Measurements from ENCODE around the gene DDX56. TPM values are rescaled to one million over a fixed set of nuclear protein-coding genes. Genes with fewer than 3 reads are reported as not detected.
"Not testable (repeated sequence)": the region's sequence is repeated elsewhere in the genome, so short reads cannot be mapped to it uniquely, and the experiment has no call there.

The DDX56 gene
- total RNA-seq, 2 experiments from 2014 or later, result 97.4 to 102 TPM

DNA sequence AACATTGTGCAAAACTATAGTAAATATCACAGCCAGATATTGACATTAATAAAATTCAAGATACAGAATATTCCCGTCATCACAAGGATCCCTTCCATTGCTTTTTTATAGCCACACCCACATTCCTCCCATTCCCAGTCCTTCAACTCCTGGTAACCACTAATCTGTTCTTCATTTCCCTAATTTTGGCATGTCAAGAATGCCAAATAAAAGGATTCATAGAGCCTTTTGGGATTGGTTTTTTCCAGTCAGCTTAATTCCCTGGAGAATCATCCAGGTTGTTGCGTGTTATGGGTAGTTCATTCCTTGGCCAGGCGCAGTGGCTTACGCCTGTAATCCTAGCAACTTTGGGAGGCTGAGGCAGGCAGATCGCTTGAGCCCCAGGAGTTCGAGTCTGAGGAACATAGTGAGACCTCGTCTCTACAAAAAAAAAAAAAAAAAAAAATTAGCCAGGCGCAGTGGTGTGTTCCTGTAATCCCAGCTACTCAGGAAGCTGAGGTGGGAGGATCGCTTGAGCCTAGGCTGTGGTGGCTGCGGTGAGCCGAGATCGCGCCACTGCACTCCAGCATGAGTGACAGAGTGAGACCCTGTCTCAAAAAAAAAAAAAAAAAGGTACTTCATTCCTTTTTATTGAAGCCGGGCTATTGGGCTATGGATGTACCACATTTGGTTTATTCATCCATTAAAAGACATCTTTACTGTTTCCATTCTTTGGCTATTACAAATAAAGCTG lies 35.4 kb upstream of the DDX56 start:
- Mint-ChIP-seq H3K9me3 (ENCODE audit: low read depth) (no peaks in the 10 kb centered on the region), H3K27ac (peak overlapping the region; percentile 46), H3K4me1 (peaks cover 57% of the 10 kb centered on the region), H3K4me3 (peak overlapping the region; percentile 47), H3K36me3 (peaks cover 20% of the 10 kb centered on the region), H3K27me3 (peaks cover under 1% of the 10 kb centered on the region)
- CTCF ChIA-PET, result interaction anchor here (1.3 to 1.8 kb wide), 3 partner anchors 14 to 25 kb away, joined by 3 to 8 read pairs (median 4); no protein-coding TSS in a partner anchor
- ATAC-seq (no peak), DNase-seq (peak; percentile 59)

DNA sequence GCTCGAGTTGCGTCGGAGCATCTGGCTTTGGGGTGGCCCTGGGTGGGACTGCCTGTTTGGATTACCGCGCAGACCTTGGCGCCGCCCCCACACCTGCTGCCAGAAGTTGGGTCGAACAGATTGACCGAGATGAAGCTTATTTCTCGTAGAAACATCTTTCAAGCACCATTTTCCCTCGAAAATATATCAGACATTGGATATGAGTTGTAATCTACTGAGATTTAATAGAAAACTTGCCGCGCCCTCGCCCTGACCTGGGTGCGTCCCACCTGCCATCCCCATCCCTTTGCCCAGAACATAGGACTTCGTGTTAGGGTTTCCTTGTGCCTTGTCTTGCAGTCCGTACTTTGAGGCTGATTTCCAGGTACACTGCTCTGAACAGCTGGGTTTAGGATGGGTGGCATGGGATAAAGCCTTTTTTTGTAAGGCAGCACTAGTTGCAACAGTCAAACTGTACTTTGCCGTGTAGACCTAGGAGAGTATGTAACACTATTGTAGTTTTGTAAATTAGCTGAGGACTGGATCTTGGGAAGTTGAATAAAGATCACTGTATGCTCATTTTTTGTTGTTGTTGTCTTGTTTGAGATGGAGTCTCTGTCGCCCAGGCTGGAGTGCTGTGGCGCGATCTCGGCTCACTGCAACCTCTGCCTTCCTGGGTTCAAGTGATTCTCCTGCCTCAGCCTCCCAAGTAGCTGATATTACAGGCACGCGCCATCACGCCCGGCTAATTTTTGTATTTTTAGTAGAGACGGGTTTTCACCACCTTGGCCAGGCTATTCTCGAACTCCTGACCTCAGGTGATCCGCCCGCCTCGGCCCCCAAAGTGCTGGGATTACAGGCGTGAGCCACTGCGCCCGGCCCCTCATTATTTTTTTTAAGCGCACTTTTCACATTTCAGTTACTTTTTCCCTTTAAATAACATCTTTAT lies 33.7 kb upstream of the DDX56 start:
- no peak for ATAC-seq
- H3K27ac Mint-ChIP-seq, result peak overlapping the region; percentile 99
- peaks cover 19% of the 10 kb centered on the region for H3K36me3 Mint-ChIP-seq
- peak overlapping the region; percentile 99 for H3K4me3 Mint-ChIP-seq
- no peaks in the 10 kb centered on the region for H3K9me3 Mint-ChIP-seq (ENCODE audit: low read depth)
- CTCF ChIA-PET, result interaction anchor here (0.8 to 3.3 kb wide), 14 partner anchors 10 to 274 kb away, joined by 3 to 20 read pairs (median 4); partner anchors contain the start of gene H2AZ2
- H3K4me1 Mint-ChIP-seq, result peaks cover 54% of the 10 kb centered on the region
- no peak for DNase-seq
- H3K27me3 Mint-ChIP-seq, result peaks cover 5% of the 10 kb centered on the region

- DNase-seq, result peak; percentile 100
- CTCF ChIA-PET, result interaction anchor here (0.8 to 3.3 kb wide), 15 partner anchors 11 to 275 kb away, joined by 3 to 20 read pairs (median 4); partner anchors contain the start of gene H2AZ2
- Mint-ChIP-seq H3K27ac (peak within 1 kb of the TSS; percentile 99), H3K27me3 (peaks cover 5% of the 10 kb centered on the region), H3K36me3 (peaks cover 18% of the 10 kb centered on the region), H3K4me1 (peaks cover 51% of the 10 kb centered on the region), H3K9me3 (ENCODE audit: low read depth) (no peaks in the 10 kb centered on the region), H3K4me3 (peak within 1 kb of the TSS; percentile 99)
- peak; percentile 98 for ATAC-seq
These were observed 32.8 kb upstream of the DDX56 start, which contains the start of gene OGDH for GRCh38 chr7:44606341-44607140. TSS of gene OGDH (plus strand) at chr7:44606627. CDS start at chr7:44624344, 17,717 bp downstream.

- Mint-ChIP-seq H3K36me3 (peaks cover 15% of the 10 kb centered on the region), H3K9me3 (ENCODE audit: low read depth) (no peaks in the 10 kb centered on the region), H3K27me3 (peaks cover 8% of the 10 kb centered on the region), H3K4me3 (peak overlapping the region; percentile 21), H3K27ac (no peak overlapping the region), H3K4me1 (peaks cover 42% of the 10 kb centered on the region)
- DNase-seq (no peak), ATAC-seq (no peak)
- CTCF ChIA-PET, result interaction anchor here (0.7 to 1.7 kb wide), 2 partner anchors 13 to 27 kb away, joined by 3 read pairs; no protein-coding TSS in a partner anchor
These were observed 31.2 kb upstream of the DDX56 start for GRCh38 chr7:44604941-44605340.

DNA sequence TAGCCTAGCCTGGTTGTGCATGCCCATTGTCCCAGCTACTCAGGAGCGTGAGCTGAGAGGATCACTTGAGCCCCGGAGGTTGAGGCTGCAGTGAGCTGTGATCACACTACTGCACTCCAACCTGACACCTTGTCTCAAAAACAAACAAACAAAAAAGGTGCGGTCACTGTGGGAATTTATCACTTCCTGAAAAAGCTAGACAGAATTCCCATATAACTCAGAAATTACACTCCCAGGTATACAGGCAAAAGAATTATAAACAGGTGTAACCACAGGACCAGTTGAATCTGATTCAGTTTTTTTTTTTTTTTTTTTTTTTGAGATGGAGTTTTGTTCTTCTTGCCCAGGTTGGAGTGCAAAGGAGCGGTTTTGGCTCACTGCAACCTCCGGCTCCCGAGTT lies 29.5 kb upstream of the DDX56 start:
- Mint-ChIP-seq H3K36me3 (peaks cover 10% of the 10 kb centered on the region), H3K4me1 (peaks cover 26% of the 10 kb centered on the region), H3K4me3 (no peak overlapping the region), H3K9me3 (ENCODE audit: low read depth) (no peaks in the 10 kb centered on the region), H3K27ac (no peak overlapping the region), H3K27me3 (peaks cover 8% of the 10 kb centered on the region)
- CTCF ChIA-PET, result no interaction called here
- ATAC-seq, result no peak
- DNase-seq, result no peak

DNA sequence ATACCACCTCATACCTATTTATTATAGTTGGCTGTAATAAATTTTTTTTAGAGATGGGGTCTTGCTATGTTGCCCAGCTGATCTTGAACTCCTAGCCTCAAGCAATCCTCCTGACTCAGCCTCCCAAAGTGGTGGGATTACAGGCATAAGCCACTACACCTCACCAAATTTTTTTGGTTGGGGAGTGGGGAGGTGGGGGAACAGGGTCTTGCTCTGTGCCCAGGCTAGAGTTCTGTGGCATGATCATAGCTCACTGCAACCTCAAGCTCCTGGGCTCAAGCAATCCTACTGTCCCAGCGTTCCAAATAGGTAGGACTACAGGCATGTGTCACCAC lies 28.8 kb upstream of the DDX56 start:
- ATAC-seq (no peak), DNase-seq (no peak)
- CTCF ChIA-PET, result no interaction called here
- H3K4me1 Mint-ChIP-seq, result peaks cover 21% of the 10 kb centered on the region
- H3K4me3 Mint-ChIP-seq, result no peak overlapping the region
- no peaks in the 10 kb centered on the region for H3K9me3 Mint-ChIP-seq (ENCODE audit: low read depth)
- peaks cover 8% of the 10 kb centered on the region for H3K27me3 Mint-ChIP-seq
- peaks cover 7% of the 10 kb centered on the region for H3K36me3 Mint-ChIP-seq
- H3K27ac Mint-ChIP-seq, result no peak overlapping the region

GRCh38 chr7:44599222-44599621 lies 25.5 kb upstream of the DDX56 start:
- Mint-ChIP-seq H3K4me3 (no peak overlapping the region), H3K4me1 (peaks cover 2% of the 10 kb centered on the region), H3K27me3 (peaks cover 10% of the 10 kb centered on the region), H3K9me3 (ENCODE audit: low read depth) (no peaks in the 10 kb centered on the region), H3K27ac (no peak overlapping the region), H3K36me3 (no peaks in the 10 kb centered on the region)
- DNase-seq (no peak), ATAC-seq (no peak)
- CTCF ChIA-PET, result interaction anchor here (2.1 kb wide), 1 partner anchor 11 kb away, joined by 4 read pairs; no protein-coding TSS in a partner anchor

DNA sequence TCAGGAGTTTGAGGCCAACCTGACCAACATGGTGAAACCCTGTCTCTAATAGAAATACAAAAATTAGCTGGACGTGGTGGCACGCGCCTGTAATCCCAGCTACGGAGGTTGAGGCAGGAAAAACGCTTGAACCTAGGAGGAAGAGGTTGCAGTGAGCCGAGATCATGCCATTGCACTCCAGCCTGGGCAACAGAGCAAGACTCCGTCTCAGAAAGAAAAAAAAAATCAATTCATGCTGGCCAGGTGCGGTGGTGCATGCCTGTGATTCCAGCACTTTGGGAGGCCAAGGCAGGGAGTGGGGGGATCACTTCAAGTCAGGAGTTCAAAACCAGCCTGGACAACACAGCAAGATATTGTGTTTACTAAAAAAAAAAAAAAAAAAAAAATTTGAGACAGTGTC lies 23.5 kb upstream of the DDX56 start:
- H3K27me3 Mint-ChIP-seq; ATAC-seq; H3K4me3 Mint-ChIP-seq; CTCF ChIA-PET; H3K4me1 Mint-ChIP-seq; H3K9me3 Mint-ChIP-seq (ENCODE audit: low read depth); DNase-seq; H3K36me3 Mint-ChIP-seq; H3K27ac Mint-ChIP-seq: not testable (repeated sequence)

GRCh38 chr7:44595934-44596635 lies 22.4 kb upstream of the DDX56 start:
- no peaks in the 10 kb centered on the region for H3K36me3 Mint-ChIP-seq
- H3K27me3 Mint-ChIP-seq, result peaks cover 5% of the 10 kb centered on the region
- H3K27ac Mint-ChIP-seq, result no peak overlapping the region
- H3K4me1 Mint-ChIP-seq, result no peaks in the 10 kb centered on the region
- no peak for ATAC-seq
- no peak for DNase-seq
- H3K9me3 Mint-ChIP-seq (ENCODE audit: low read depth), result no peaks in the 10 kb centered on the region
- H3K4me3 Mint-ChIP-seq, result no peak overlapping the region
- CTCF ChIA-PET, result interaction anchor here (0.9 to 1.4 kb wide), 2 partner anchors 140 to 172 kb away, joined by 3 read pairs; no protein-coding TSS in a partner anchor

DNA sequence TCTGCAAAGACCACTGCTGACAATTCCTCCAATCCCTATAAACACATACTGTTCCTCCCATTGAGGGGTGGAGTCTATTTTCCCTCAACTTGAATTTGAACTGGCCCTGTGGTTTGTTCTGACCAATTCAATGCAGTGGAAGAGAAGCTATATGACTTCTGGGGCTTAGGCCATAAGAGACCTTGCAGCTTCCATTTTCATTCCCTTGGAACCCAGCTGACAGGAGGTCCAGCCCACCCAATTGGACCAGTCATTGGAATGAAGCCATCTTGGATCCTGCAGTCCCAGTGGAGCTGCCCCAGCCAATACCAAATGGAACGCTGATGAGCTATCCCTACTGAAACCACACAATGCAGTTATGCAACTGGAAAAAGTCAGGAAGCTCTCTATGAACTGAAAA lies 17.2 kb upstream of the DDX56 start:
- peaks cover 9% of the 10 kb centered on the region for H3K4me1 Mint-ChIP-seq
- no peaks in the 10 kb centered on the region for H3K36me3 Mint-ChIP-seq
- no peak overlapping the region for H3K4me3 Mint-ChIP-seq
- ATAC-seq, result no peak
- peaks cover 5% of the 10 kb centered on the region for H3K27me3 Mint-ChIP-seq
- CTCF ChIA-PET, result interaction anchor here (1.3 to 1.9 kb wide), 3 partner anchors 9 to 17 kb away, joined by 3 to 7 read pairs (median 7); partner anchors contain the start of genes OGDH and TMED4
- no peak overlapping the region for H3K27ac Mint-ChIP-seq
- no peaks in the 10 kb centered on the region for H3K9me3 Mint-ChIP-seq (ENCODE audit: low read depth)
- no peak for DNase-seq

GRCh38 chr7:44587843-44588711 lies 14.4 kb upstream of the DDX56 start:
- CTCF ChIA-PET, result interaction anchor here (0.7 to 1.7 kb wide), 12 partner anchors 11 to 547 kb away, joined by 3 to 9 read pairs (median 4); partner anchors contain the start of genes H2AZ2 and OGDH

More at GRCh38 chr7:44587843-44588711, 14.4 kb upstream of the DDX56 start:
- peaks cover 13% of the 10 kb centered on the region for H3K4me1 Mint-ChIP-seq
- peaks cover under 1% of the 10 kb centered on the region for H3K27me3 Mint-ChIP-seq
- no peaks in the 10 kb centered on the region for H3K36me3 Mint-ChIP-seq
- DNase-seq (peak; percentile 79), ATAC-seq (peak; percentile 85)
- no peaks in the 10 kb centered on the region for H3K9me3 Mint-ChIP-seq (ENCODE audit: low read depth)
- H3K27ac Mint-ChIP-seq, result no peak overlapping the region
- H3K4me3 Mint-ChIP-seq, result no peak overlapping the region
